Tibial artery (tissue), 4 donors: ENCODE data around the gene CEP76.

Experiments used
- DNase-seq, 2 donors: peaks; one replicate each; pipeline ENCODE4 v3.0.0-alpha.2; 2019
- H3K27ac ChIP-seq, 2 donors: fragments of 200-600 bp; sonication (generic) in 1 of 2; 1 replicate in 1 of 2; 2 replicates in 1 of 2; pipeline ENCODE4 v1.5.1; 2018 to 2019; ENCODE audit warnings: mild to moderate bottlenecking in 1 of 2
- H3K27me3 ChIP-seq, 2 donors: fragments of 200-600 bp; sonication (generic) in 1 of 2; one replicate each; pipeline versions ENCODE4 v1.5.1 to v1.6.0; 2016 to 2019
- H3K36me3 ChIP-seq, 3 donors: fragments of 200-600 bp; sonication (generic) in 2 of 3; one replicate each; pipeline ENCODE4 v1.5.1; 2016 to 2019; ENCODE audit warnings: mild to moderate bottlenecking in 2 of 3
- H3K4me1 ChIP-seq, 4 donors: fragments of 200-600 bp; sonication (generic) in 2 of 4; 1 replicate in 3 of 4; 2 replicates in 1 of 4; pipeline ENCODE4 v1.5.1; 2016 to 2019
- H3K4me3 ChIP-seq, 2 donors: fragments of 200-600 bp; sonication (generic) in 1 of 2; 1 replicate in 1 of 2; 2 replicates in 1 of 2; pipeline ENCODE4 v1.5.1; 2018 to 2019; ENCODE audit warnings: mild to moderate bottlenecking in 2 of 2
- H3K9me3 ChIP-seq, 3 donors: fragments of 200-600 bp; sonication (generic) in 1 of 3; one replicate each; pipeline ENCODE4 v1.5.1; 2016 to 2019
- CTCF ChIP-seq, 2 experiments: fragments of 200-600 bp in 1 of 2; fragments of 450-650 bp in 1 of 2; IDR thresholded peaks; one replicate each; pipeline ENCODE4 v1.5.1; 2017 to 2019; ENCODE audit warnings: antibody characterized with exemption in 2 of 2, mild to moderate bottlenecking in 1 of 2, moderate library complexity in 1 of 2
- intact Hi-C: fragments of 100-400 bp; cut with DNase I; formaldehyde crosslinking; loops from one replicate; pipeline ENCODE4 v1.15.0; 2023; ENCODE audit warnings: low total_unique reads

Gene CEP76

GRCh38 chr18:12701161-12701560 is 1.4 kb downstream of the CEP76 start:
- no peak overlapping the region for H3K27ac ChIP-seq
- TF ChIP-seq CTCF (IDR thresholded peaks at IDR 0.05), result no peak
- no peak for DNase-seq
- no peaks in the 10 kb centered on the region for H3K27me3 ChIP-seq
- H3K4me3 ChIP-seq, result peak overlapping the region; percentile 88 to 90
- no peaks in the 10 kb centered on the region for H3K9me3 ChIP-seq
- intact Hi-C loops, result no loop called here
- H3K36me3 ChIP-seq, result peaks cover 4 to 14% (median 7%) of the 10 kb centered on the region in 3 donors
- peaks cover 0 to 38% (median 25%) of the 10 kb centered on the region in 4 donors for H3K4me1 ChIP-seq

- no peak overlapping the region for H3K27ac ChIP-seq
- H3K27me3 ChIP-seq, result no peaks in the 10 kb centered on the region
- TF ChIP-seq CTCF (IDR thresholded peaks at IDR 0.05), result no peak
- H3K4me3 ChIP-seq, result no peak overlapping the region
- H3K4me1 ChIP-seq, result peaks cover 0 to 28% (median 20%) of the 10 kb centered on the region in 4 donors
- DNase-seq, result no peak
- H3K9me3 ChIP-seq, result no peaks in the 10 kb centered on the region
- H3K36me3 ChIP-seq, result peaks cover 4 to 14% (median 8%) of the 10 kb centered on the region in 3 donors
- intact Hi-C loops, result no loop called here
Observed at GRCh38 chr18:12699747-12700146, 2.8 kb downstream of the CEP76 start.

- H3K4me3 ChIP-seq, result no peak overlapping the region
- intact Hi-C loops, result no loop called here
- H3K9me3 ChIP-seq, result no peaks in the 10 kb centered on the region
- DNase-seq, result no peak
- TF ChIP-seq CTCF (IDR thresholded peaks at IDR 0.05), result no peak
- H3K36me3 ChIP-seq, result peaks cover 0 to 49% (median 13%) of the 10 kb centered on the region in 3 donors
- H3K4me1 ChIP-seq, result no peaks in the 10 kb centered on the region
- no peak overlapping the region for H3K27ac ChIP-seq
- no peaks in the 10 kb centered on the region for H3K27me3 ChIP-seq
Observed at GRCh38 chr18:12694032-12694431, 8.5 kb downstream of the CEP76 start.

GRCh38 chr18:12692206-12692605 is 10.3 kb downstream of the CEP76 start:
- no peak for TF ChIP-seq CTCF (IDR thresholded peaks at IDR 0.05)
- no peak for DNase-seq
- no peaks in the 10 kb centered on the region for H3K9me3 ChIP-seq
- H3K36me3 ChIP-seq, result peaks cover 0 to 49% (median 8%) of the 10 kb centered on the region in 3 donors
- no peaks in the 10 kb centered on the region for H3K27me3 ChIP-seq
- no peaks in the 10 kb centered on the region for H3K4me1 ChIP-seq
- intact Hi-C loops, result no loop called here
- H3K4me3 ChIP-seq, result no peak overlapping the region
- H3K27ac ChIP-seq, result no peak overlapping the region

GRCh38 chr18:12689256-12689850 is 13.2 kb downstream of the CEP76 start:
- peaks cover 0 to 56% (median 15%) of the 10 kb centered on the region in 3 donors for H3K36me3 ChIP-seq
- no peaks in the 10 kb centered on the region for H3K4me1 ChIP-seq
- no peaks in the 10 kb centered on the region for H3K9me3 ChIP-seq
- DNase-seq, result no peak
- no peak overlapping the region for H3K27ac ChIP-seq
- H3K27me3 ChIP-seq, result no peaks in the 10 kb centered on the region
- H3K4me3 ChIP-seq, result no peak overlapping the region
- no peak for TF ChIP-seq CTCF (IDR thresholded peaks at IDR 0.05)
- intact Hi-C loops, result no loop called here

GRCh38 chr18:12686100-12686499 is 16.4 kb downstream of the CEP76 start:
- no peak for TF ChIP-seq CTCF (IDR thresholded peaks at IDR 0.05)
- Histone ChIP-seq H3K27ac (no peak overlapping the region), H3K36me3 (peaks cover 0 to 43% (median 7%) of the 10 kb centered on the region in 3 donors), H3K9me3 (no peaks in the 10 kb centered on the region), H3K27me3 (no peaks in the 10 kb centered on the region), H3K4me1 (no peaks in the 10 kb centered on the region), H3K4me3 (no peak overlapping the region)
- intact Hi-C loops, result no loop called here
- DNase-seq, result no peak
